SKM-1 (cell line): Measurements from ENCODE around the gene HOXB4.

Experiments used
- DNase-seq: peaks from one replicate; lab custom pipeline; 2025; ENCODE audit not compliant: unreplicated experiment; lab: John Stamatoyannopoulos, UW

The HOXB4 gene

GRCh38 chr17:48601539-48602425, 23.6 kb upstream of the HOXB4 start:
- no peak for DNase-seq

GRCh38 chr17:48601207-48601538, 23.0 kb upstream of the HOXB4 start:
- DNase-seq = no peak

- no peak for DNase-seq
These were observed 22.3 kb upstream of the HOXB4 start for GRCh38 chr17:48600244-48601098.

- DNase-seq = no peak
These were observed 21.2 kb upstream of the HOXB4 start for GRCh38 chr17:48599354-48599753.

- DNase-seq = no peak
These were observed 20.6 kb upstream of the HOXB4 start for GRCh38 chr17:48598736-48599135.

GRCh38 chr17:48597778-48598631, 19.9 kb upstream of the HOXB4 start:
- DNase-seq = no peak

GRCh38 chr17:48597528-48597777, 19.3 kb upstream of the HOXB4 start:
- DNase-seq = no peak

- no peak for DNase-seq
These were observed 18.8 kb upstream of the HOXB4 start for GRCh38 chr17:48596735-48597527.

- no peak for DNase-seq
These were observed 18.0 kb upstream of the HOXB4 start for GRCh38 chr17:48596000-48596734.

GRCh38 chr17:48595278-48595999, 17.3 kb upstream of the HOXB4 start:
- no peak for DNase-seq

GRCh38 chr17:48594538-48595277, 16.6 kb upstream of the HOXB4 start:
- DNase-seq = no peak

- DNase-seq = peak; percentile 42
These were observed 15.8 kb upstream of the HOXB4 start for GRCh38 chr17:48593840-48594537.

GRCh38 chr17:48593126-48593829, 15.1 kb upstream of the HOXB4 start, which contains the start of gene HOXB5:
TSS of gene HOXB5 (minus strand) at chr17:48593779. CDS start at chr17:48593682, 97 bp downstream.
- no peak for DNase-seq

- DNase-seq = no peak
These were observed 14.4 kb upstream of the HOXB4 start for GRCh38 chr17:48592577-48592976.

GRCh38 chr17:48592057-48592514, 13.9 kb upstream of the HOXB4 start:
- DNase-seq = no peak

GRCh38 chr17:48591255-48592056, 13.3 kb upstream of the HOXB4 start:
- DNase-seq = no peak
